H1 (cell line): ENCODE measurements around the gene TBX4.

Source experiments
- GTF2F1 ChIP-seq: IDR thresholded peaks from 2 replicates; pipeline ENCODE4 v1.6.1; 2012; ENCODE audit warnings: low read depth, low read length, improper control_type of control experiment, borderline replicate concordance
- NANOG ChIP-seq: IDR thresholded peaks from 2 replicates; pipeline ENCODE4 v1.6.1; 2011; ENCODE audit warnings: low read length, low read depth, mild to moderate bottlenecking, inconsistent platforms; ENCODE audit not compliant: insufficient read depth, poor library complexity, severe bottlenecking
- POLR2A ChIP-seq, 2 experiments: IDR thresholded peaks; 1 replicate in 1 of 2; 2 replicates in 1 of 2; pipeline ENCODE4 v1.6.1; 2011; ENCODE audit warnings: low read depth in 2 of 2, low read length in 2 of 2, mild to moderate bottlenecking in 2 of 2; ENCODE audit errors: control extremely low read depth in 1 of 2
- POLR2AphosphoS5 ChIP-seq: IDR thresholded peaks from 2 replicates; pipeline ENCODE4 v1.6.1; 2011; ENCODE audit warnings: low read depth, low read length
- RNF2 ChIP-seq: fragments of 200-900, 300-1000 bp; sonication (generic); IDR thresholded peaks from 2 replicates; pipeline ENCODE4 v1.7.1; 2016; ENCODE audit warnings: borderline replicate concordance, low read depth, mild to moderate bottlenecking, antibody characterized with exemption, low read length; ENCODE audit not compliant: poor library complexity, severe bottlenecking; ENCODE audit errors: missing control alignments
- YY1 ChIP-seq: IDR thresholded peaks from 2 replicates; pipeline ENCODE4 v1.6.1; 2011; ENCODE audit warnings: low read depth, mild to moderate bottlenecking, low read length
- TF ChIP-seq, protein P1 (sequence below), 3 experiments: IDR thresholded peaks; 1 replicate in 2 of 3; 2 replicates in 1 of 3; pipeline versions ENCODE4 v1.5.1 to v1.6.1; 2011; ENCODE audit warnings: low read length in 3 of 3, mild to moderate bottlenecking in 3 of 3, inconsistent platforms in 2 of 3, low read depth in 1 of 3, moderate library complexity in 1 of 3; ENCODE audit not compliant: insufficient read depth in 1 of 3; ENCODE audit errors: control extremely low read depth in 1 of 3

DNA sequence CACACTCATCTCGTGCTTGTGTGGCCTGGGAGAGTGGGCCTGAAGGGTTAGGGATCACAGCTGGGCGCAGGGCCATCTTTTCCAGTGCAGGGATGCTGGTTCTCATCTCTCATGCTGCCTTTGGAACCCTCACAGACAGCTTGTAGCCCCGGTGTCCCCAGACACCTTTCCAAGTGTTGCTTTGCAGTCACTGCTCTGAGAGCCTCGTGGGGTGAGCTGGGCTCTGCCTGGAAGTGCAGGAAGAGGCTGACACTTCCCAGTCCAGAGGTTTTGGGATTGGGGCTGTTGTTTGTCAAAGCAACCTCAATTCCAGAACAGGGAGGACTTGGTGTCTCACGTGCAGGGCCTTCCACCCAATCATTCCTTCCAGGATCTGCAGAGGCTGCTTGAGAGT, 28.2 kb downstream of the TBX4 start:
- TF ChIP-seq POLR2A (IDR thresholded peaks at IDR 0.05; ENCODE audit: control extremely low read depth in 1 of 2, low read depth in 2 of 2, low read length in 2 of 2) (no peak), POLR2AphosphoS5 (no peak), YY1 (no peak), NANOG (no peak), GTF2F1 (no peak), RNF2 (no peak)
- TF ChIP-seq, protein P1, sequence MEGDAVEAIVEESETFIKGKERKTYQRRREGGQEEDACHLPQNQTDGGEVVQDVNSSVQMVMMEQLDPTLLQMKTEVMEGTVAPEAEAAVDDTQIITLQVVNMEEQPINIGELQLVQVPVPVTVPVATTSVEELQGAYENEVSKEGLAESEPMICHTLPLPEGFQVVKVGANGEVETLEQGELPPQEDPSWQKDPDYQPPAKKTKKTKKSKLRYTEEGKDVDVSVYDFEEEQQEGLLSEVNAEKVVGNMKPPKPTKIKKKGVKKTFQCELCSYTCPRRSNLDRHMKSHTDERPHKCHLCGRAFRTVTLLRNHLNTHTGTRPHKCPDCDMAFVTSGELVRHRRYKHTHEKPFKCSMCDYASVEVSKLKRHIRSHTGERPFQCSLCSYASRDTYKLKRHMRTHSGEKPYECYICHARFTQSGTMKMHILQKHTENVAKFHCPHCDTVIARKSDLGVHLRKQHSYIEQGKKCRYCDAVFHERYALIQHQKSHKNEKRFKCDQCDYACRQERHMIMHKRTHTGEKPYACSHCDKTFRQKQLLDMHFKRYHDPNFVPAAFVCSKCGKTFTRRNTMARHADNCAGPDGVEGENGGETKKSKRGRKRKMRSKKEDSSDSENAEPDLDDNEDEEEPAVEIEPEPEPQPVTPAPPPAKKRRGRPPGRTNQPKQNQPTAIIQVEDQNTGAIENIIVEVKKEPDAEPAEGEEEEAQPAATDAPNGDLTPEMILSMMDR (IDR thresholded peaks at IDR 0.05; ENCODE audit: control extremely low read depth in 1 of 3, insufficient read depth in 1 of 3, low read depth in 1 of 3, low read length in 3 of 3) = no peak
